Right atrium auricular region (tissue), 2 donors: Measurements from ENCODE around the gene VTA1. TPM values are rescaled to one million over a fixed set of nuclear protein-coding genes. Genes with fewer than 3 reads are reported as not detected.

ENCODE experiments used
- DNase-seq: peaks from one replicate; pipeline ENCODE4 v3.0.0-alpha.2; 2019; ENCODE audit warnings: low spot score
- H3K27ac ChIP-seq, 2 donors: fragments of 200-600 bp; sonication (generic); 1 replicate in 1 of 2; 2 replicates in 1 of 2; pipeline ENCODE4 v1.5.1; 2016 to 2019
- H3K27me3 ChIP-seq, 2 donors: fragments of 200-600 bp; sonication (generic); one replicate each; pipeline versions ENCODE4 v1.5.1 to v1.6.0; 2017 to 2019
- H3K36me3 ChIP-seq: fragments of 200-600 bp; sonication (generic); one replicate; pipeline ENCODE4 v1.5.1; 2016
- H3K4me1 ChIP-seq, 2 donors: fragments of 200-600 bp; sonication (generic); one replicate each; pipeline versions ENCODE4 v1.5.1 to v1.6.0; 2017 to 2019
- H3K4me3 ChIP-seq, 2 donors: fragments of 200-600 bp; sonication (generic); 1 replicate in 1 of 2; 2 replicates in 1 of 2; pipeline ENCODE4 v1.5.1; 2017 to 2019; ENCODE audit warnings: mild to moderate bottlenecking in 1 of 2, moderate library complexity in 1 of 2
- H3K9me3 ChIP-seq, 2 donors: fragments of 200-600 bp; sonication (generic); one replicate each; pipeline ENCODE4 v1.5.1; 2019
- total RNA-seq, 2 donors: library from RNA; depleted of rRNA; stranded (reverse); fragments of >200 nt; gene quantifications; one replicate each; pipeline ENCODE4 v1.1.0, GENCODE V29; 2016
- TF ChIP-seq, protein P1 (sequence below), 2 donors: fragments of 200-600 bp; sonication (generic); IDR thresholded peaks; one replicate each; pipeline ENCODE4 v1.5.1; 2019; ENCODE audit warnings: antibody characterized with exemption in 2 of 2

VTA1 gene
- total RNA-seq, 2 donors from 2014 or later: 28.2 to 36.4 TPM

DNA sequence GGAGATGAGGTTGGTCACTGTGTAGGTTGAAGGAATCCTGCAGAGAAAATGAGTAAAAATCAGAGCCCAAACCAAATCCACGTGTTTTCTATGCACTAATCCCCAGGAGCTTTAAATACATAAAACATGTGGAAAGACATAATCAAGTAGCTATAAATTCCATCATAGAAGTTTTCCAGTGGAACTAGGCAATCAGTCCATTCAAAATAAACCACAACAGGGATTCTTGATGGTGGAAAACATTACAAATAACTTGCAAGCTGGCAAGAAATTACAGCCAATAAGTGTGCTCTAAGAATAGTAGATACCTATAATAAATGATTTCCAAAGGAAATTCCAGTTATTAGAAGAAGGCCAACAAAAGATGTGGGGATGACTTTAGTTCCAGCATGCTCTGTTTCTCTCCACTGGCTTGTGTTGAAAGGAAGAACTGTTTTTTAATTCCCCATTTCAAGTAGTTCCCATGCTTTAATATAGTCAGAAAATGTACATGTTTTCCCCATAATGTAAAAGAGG is 104.9 kb downstream of the VTA1 start:
- TF ChIP-seq, protein P1, sequence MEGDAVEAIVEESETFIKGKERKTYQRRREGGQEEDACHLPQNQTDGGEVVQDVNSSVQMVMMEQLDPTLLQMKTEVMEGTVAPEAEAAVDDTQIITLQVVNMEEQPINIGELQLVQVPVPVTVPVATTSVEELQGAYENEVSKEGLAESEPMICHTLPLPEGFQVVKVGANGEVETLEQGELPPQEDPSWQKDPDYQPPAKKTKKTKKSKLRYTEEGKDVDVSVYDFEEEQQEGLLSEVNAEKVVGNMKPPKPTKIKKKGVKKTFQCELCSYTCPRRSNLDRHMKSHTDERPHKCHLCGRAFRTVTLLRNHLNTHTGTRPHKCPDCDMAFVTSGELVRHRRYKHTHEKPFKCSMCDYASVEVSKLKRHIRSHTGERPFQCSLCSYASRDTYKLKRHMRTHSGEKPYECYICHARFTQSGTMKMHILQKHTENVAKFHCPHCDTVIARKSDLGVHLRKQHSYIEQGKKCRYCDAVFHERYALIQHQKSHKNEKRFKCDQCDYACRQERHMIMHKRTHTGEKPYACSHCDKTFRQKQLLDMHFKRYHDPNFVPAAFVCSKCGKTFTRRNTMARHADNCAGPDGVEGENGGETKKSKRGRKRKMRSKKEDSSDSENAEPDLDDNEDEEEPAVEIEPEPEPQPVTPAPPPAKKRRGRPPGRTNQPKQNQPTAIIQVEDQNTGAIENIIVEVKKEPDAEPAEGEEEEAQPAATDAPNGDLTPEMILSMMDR (IDR thresholded peaks at IDR 0.05): no peak
- Histone ChIP-seq H3K27me3 (no peaks in the 10 kb centered on the region), H3K9me3 (no peaks in the 10 kb centered on the region), H3K4me3 (no peak overlapping the region), H3K36me3 (no peaks in the 10 kb centered on the region), H3K4me1 (no peaks in the 10 kb centered on the region), H3K27ac (no peak overlapping the region)
- no peak for DNase-seq

DNA sequence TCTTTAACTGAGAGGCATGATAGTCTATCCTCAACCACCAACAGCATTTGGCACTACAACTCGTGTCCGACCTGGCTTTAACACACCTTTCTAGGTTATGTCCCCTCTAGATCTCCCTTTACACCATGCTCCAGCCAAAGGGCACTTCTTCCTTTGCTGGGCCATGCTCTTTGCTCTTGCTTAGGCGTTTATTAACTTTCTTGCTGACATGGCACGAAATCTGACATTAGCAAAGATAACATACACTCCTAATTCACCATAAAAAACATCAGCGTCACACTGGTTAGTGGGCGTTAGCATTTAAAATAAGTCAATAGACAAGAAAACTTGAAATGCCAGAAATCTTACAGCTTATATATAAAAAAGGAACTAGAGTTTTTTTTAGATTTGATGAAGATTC is 107.5 kb downstream of the VTA1 start:
- no peaks in the 10 kb centered on the region for H3K4me1 ChIP-seq
- H3K27me3 ChIP-seq: no peaks in the 10 kb centered on the region
- no peak overlapping the region for H3K4me3 ChIP-seq
- no peaks in the 10 kb centered on the region for H3K36me3 ChIP-seq
- H3K9me3 ChIP-seq: no peaks in the 10 kb centered on the region
- DNase-seq: no peak
- H3K27ac ChIP-seq: no peak overlapping the region
- TF ChIP-seq, protein P1 (IDR thresholded peaks at IDR 0.05): no peak

DNA sequence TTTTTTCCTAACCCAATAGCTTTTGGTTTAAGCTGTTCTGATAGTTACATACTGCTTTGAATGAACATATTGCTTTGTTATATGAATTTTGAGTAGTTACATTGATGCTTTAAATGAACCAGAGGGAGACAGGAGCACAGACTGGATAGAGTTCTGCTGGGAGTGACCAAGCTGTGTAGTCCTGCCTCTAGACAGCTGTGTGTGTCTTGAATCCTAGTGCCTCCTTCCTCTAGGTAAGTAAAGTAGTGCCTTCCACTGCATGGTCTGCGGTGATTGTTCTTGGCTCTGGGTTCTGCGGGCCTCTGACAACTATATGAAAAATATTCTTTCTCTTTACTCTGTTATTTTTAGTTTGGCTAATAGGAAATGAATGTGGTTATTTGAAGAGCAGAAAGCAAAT is 108.7 kb downstream of the VTA1 start:
- DNase-seq: no peak
- TF ChIP-seq, protein P1 (IDR thresholded peaks at IDR 0.05): no peak
- Histone ChIP-seq H3K27ac (no peak overlapping the region), H3K4me1 (no peaks in the 10 kb centered on the region), H3K9me3 (no peaks in the 10 kb centered on the region), H3K27me3 (no peaks in the 10 kb centered on the region), H3K36me3 (no peaks in the 10 kb centered on the region), H3K4me3 (no peak overlapping the region)

DNA sequence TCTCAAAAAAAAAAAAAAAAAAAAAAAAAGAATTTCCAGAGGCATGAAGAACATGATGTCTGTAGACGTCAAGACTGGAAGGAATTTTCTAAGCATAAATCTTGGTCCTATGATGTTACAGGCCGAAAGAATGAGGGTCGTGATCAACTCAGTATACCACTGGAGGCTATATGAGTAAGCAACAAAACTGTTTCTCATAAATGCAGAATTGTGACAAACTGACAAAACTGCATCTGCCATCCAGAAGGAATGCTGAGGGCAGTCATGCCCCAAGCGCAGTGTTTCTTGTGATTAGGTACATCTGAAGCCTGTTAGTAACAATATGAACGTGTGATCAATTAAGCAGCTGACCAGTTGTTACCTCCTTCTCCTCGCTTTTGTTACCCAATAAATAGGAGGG is 111.2 kb downstream of the VTA1 start:
- H3K27ac ChIP-seq: no peak overlapping the region
- no peak overlapping the region for H3K4me3 ChIP-seq
- no peak for DNase-seq
- H3K9me3 ChIP-seq: no peaks in the 10 kb centered on the region
- H3K27me3 ChIP-seq: no peaks in the 10 kb centered on the region
- H3K36me3 ChIP-seq: no peaks in the 10 kb centered on the region
- H3K4me1 ChIP-seq: no peaks in the 10 kb centered on the region
- TF ChIP-seq, protein P1 (IDR thresholded peaks at IDR 0.05): no peak

DNA sequence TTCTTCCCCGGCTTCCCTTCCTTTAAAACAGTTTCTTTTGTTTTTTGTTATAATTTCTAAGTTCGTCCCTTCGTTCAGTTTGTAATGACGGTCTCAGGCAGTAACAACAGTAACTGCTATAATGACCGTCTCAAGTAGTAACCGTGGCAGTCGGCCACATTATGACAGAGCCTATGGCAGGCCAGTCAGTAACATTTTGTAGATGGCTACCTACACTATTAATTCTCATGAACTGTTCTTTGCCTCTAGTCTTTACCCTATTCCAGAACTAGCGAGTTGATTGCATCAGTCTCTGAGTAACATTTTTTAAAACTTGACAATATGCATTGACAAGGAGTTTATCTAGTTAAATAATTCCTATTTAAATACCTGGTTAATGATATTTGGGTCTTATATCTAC is 111.7 kb downstream of the VTA1 start:
- Histone ChIP-seq H3K27me3 (no peaks in the 10 kb centered on the region), H3K4me3 (no peak overlapping the region), H3K9me3 (no peaks in the 10 kb centered on the region), H3K36me3 (no peaks in the 10 kb centered on the region), H3K4me1 (no peaks in the 10 kb centered on the region), H3K27ac (no peak overlapping the region)
- TF ChIP-seq, protein P1 (IDR thresholded peaks at IDR 0.05): no peak
- no peak for DNase-seq

DNA sequence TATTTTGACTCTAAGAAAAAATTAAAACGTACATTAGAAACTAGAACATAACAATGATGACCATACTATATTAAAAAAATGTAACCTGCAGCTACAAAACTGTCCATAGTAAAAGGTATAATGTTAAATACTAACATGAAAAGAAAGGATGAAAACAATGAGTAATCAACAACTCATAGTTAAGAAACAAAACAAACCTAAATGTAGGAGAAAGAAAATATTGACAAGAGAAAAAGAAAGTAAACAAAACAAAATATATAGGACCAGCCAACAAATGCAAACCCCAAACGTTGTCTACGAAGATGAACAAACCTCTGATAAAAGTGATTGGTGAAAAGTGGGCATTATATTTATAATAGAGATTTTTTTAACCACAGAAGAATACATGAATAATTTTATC is 113.7 kb downstream of the VTA1 start:
- Histone ChIP-seq H3K27ac (no peak overlapping the region), H3K4me1 (no peaks in the 10 kb centered on the region), H3K9me3 (no peaks in the 10 kb centered on the region), H3K4me3 (no peak overlapping the region), H3K36me3 (no peaks in the 10 kb centered on the region), H3K27me3 (no peaks in the 10 kb centered on the region)
- no peak for DNase-seq
- TF ChIP-seq, protein P1 (IDR thresholded peaks at IDR 0.05): no peak
